HepG2 (cell line): ENCODE results near the gene IGDCC3. TPM values are rescaled to one million over a fixed set of nuclear protein-coding genes. Genes with fewer than 3 reads are reported as not detected.

Source experiments
- ATAC-seq: fragments of 200-7000 bp; cut with Tn5 transposase; 3 replicates; pipeline ENCODE4 v1.9.1; 2020; ENCODE audit warnings: mild to moderate bottlenecking, moderate library complexity
- BruUV-seq: library from RNA; stranded (reverse); fragments of 400-500 nt; replicated peaks from 2 replicates; lab custom pipeline; 2021; lab: Mats Ljungman, UMichigan
- CTCF ChIA-PET: fragments of 300-600 bp; formaldehyde crosslinking; extraction: SDS; loops from one replicate; lab custom pipeline; 2021; ENCODE audit warnings: low total read pairs, inconsistent platforms, low intra/inter-chr PET ratio; lab: Yijun Ruan, JAX
- POLR2A ChIA-PET: fragments of 350-600 bp; sonication (Branson Sonifier 250); formaldehyde crosslinking; loops from one replicate; lab custom pipeline; 2020; ENCODE audit warnings: antibody characterized with exemption, inconsistent platforms; lab: Yijun Ruan, JAX
- DNase-seq: peaks from one replicate; pipeline ENCODE4 v3.0.0-alpha.2; 2015; ENCODE audit warnings: low spot score
- FAIRE-seq: peaks from 3 replicates; lab custom pipeline; 2011; peaks lifted over from hg19 to GRCh38; lab: Jason Lieb, UNC
- H2AFZ ChIP-seq: one replicate; pipeline ENCODE4 v1.6.1; 2011; ENCODE audit warnings: low read length, inconsistent platforms
- H3K27ac ChIP-seq: fragments of 300-600 bp; 3 replicates; pipeline ENCODE4 v1.8.0; 2011; ENCODE audit warnings: mixed run types, mild to moderate bottlenecking, mixed read lengths, low read length, inconsistent platforms; ENCODE audit not compliant: insufficient read depth; ENCODE audit errors: extremely low read length
- H3K27me3 ChIP-seq, 2 experiments: fragments of 200-600 bp in 1 of 2; 2 replicates in 1 of 2; 3 replicates in 1 of 2; pipeline versions ENCODE4 v1.6.0 to v1.8.0; 2011; ENCODE audit warnings: low read length in 2 of 2, mild to moderate bottlenecking in 2 of 2, moderate library complexity in 2 of 2, inconsistent platforms in 1 of 2; ENCODE audit not compliant: insufficient read depth in 2 of 2, control insufficient read depth in 1 of 2
- H3K36me3 ChIP-seq, 2 experiments: fragments of 200-600 bp in 1 of 2; replicated peaks in 1 of 2; 2 replicates in 1 of 2; 3 replicates in 1 of 2; pipeline versions ENCODE4 v1.5.1 to v1.8.0; 2011; ENCODE audit warnings: low read length in 2 of 2, inconsistent platforms in 1 of 2; ENCODE audit not compliant: insufficient read depth in 2 of 2, control insufficient read depth in 1 of 2
- H3K4me1 ChIP-seq: 2 replicates; pipeline ENCODE4 v1.5.1; 2012; ENCODE audit warnings: low read length, inconsistent platforms; ENCODE audit not compliant: insufficient read depth
- H3K4me2 ChIP-seq: 2 replicates; pipeline ENCODE4 v1.6.0; 2011; ENCODE audit warnings: low read depth, low read length, inconsistent platforms
- H3K4me3 ChIP-seq, 3 experiments: fragments of 200-600 bp in 1 of 3; sonication (generic), shearing (Covaris generic) in 1 of 3; replicated peaks in 1 of 3; 2 replicates each; pipeline ENCODE4 v1.5.1; 2011 to 2016; ENCODE audit warnings: low read length in 3 of 3, inconsistent platforms in 2 of 3, low read depth in 2 of 3, mild to moderate bottlenecking in 2 of 3, control low read depth in 1 of 3, mixed read lengths in 1 of 3; ENCODE audit not compliant: insufficient read depth in 1 of 3
- H3K79me2 ChIP-seq: one replicate; pipeline ENCODE4 v1.6.1; 2011; ENCODE audit warnings: low read length, inconsistent platforms; ENCODE audit not compliant: insufficient read depth
- H3K9ac ChIP-seq: 2 replicates; pipeline ENCODE4 v1.6.0; 2011; ENCODE audit warnings: mild to moderate bottlenecking, low read depth, low read length, inconsistent platforms; ENCODE audit not compliant: insufficient read depth
- H3K9me3 ChIP-seq: 2 replicates; pipeline ENCODE4 v1.5.1; 2012; ENCODE audit warnings: mild to moderate bottlenecking, low read length
- H4K20me1 ChIP-seq: 2 replicates; pipeline ENCODE4 v1.6.0; 2011; ENCODE audit warnings: inconsistent platforms, mild to moderate bottlenecking, low read length, moderate library complexity; ENCODE audit not compliant: insufficient read depth
- AFF4 ChIP-seq: sonication (generic); formaldehyde crosslinking; IDR thresholded peaks from 2 replicates; pipeline ENCODE4 v1.4.0; 2020; ENCODE audit warnings: missing genetic modification reagents
- ATF6 ChIP-seq: sonication (generic); formaldehyde crosslinking; conservative IDR thresholded peaks from 2 replicates; pipeline ENCODE4 v1.4.0; 2020; ENCODE audit warnings: missing genetic modification reagents
- FOXA3 ChIP-seq: IDR thresholded peaks from 2 replicates; pipeline ENCODE4 v1.6.1; 2016; ENCODE audit warnings: missing genetic modification reagents, missing compliant biosample characterization
- HES4 ChIP-seq: sonication (generic); formaldehyde crosslinking; IDR thresholded peaks from 2 replicates; pipeline ENCODE4 v1.9.0; 2021; ENCODE audit warnings: mild to moderate bottlenecking, missing genetic modification reagents, borderline replicate concordance
- IKZF1 ChIP-seq: fragments of 450-650 bp; IDR thresholded peaks from 2 replicates; pipeline ENCODE4 v1.7.1; 2016
- MATR3 ChIP-seq: sonication (generic); formaldehyde crosslinking; IDR thresholded peaks from 2 replicates; pipeline ENCODE4 v1.4.0; 2020; ENCODE audit warnings: missing genetic modification reagents
- NFKB2 ChIP-seq: sonication (generic); formaldehyde crosslinking; IDR thresholded peaks from 2 replicates; pipeline ENCODE4 v1.4.0; 2020; ENCODE audit warnings: missing genetic modification reagents, borderline replicate concordance
- NKX3-1 ChIP-seq: sonication (generic); formaldehyde crosslinking; IDR thresholded peaks from 2 replicates; pipeline ENCODE4 v1.5.0; 2020; ENCODE audit warnings: missing genetic modification reagents
- RARG ChIP-seq: sonication (generic); formaldehyde crosslinking; IDR thresholded peaks from 2 replicates; pipeline ENCODE4 v1.4.0; 2020; ENCODE audit warnings: low read depth, mild to moderate bottlenecking, missing genetic modification reagents
- RXRA ChIP-seq: sonication (generic); formaldehyde crosslinking; IDR thresholded peaks from 2 replicates; pipeline ENCODE4 v1.5.1; 2020; ENCODE audit warnings: missing genetic modification reagents
- SMAD1 ChIP-seq: sonication (generic); formaldehyde crosslinking; IDR thresholded peaks from 2 replicates; pipeline ENCODE4 v1.4.0; 2020; ENCODE audit warnings: missing genetic modification reagents, low read depth, mild to moderate bottlenecking, borderline replicate concordance
- SMYD3 ChIP-seq: sonication (generic); formaldehyde crosslinking; IDR thresholded peaks from 2 replicates; pipeline ENCODE4 v1.8.1; 2023; ENCODE audit warnings: mild to moderate bottlenecking, missing genetic modification reagents
- ZBTB14 ChIP-seq: sonication (generic); formaldehyde crosslinking; IDR thresholded peaks from 2 replicates; pipeline ENCODE4 v1.4.0; 2020; ENCODE audit warnings: missing genetic modification reagents
- ZFP37 ChIP-seq: sonication (generic); formaldehyde crosslinking; IDR thresholded peaks from 2 replicates; pipeline ENCODE4 v1.4.0; 2020; ENCODE audit warnings: missing genetic modification reagents, borderline replicate concordance
- ZNF251 ChIP-seq: sonication (generic); formaldehyde crosslinking; IDR thresholded peaks from 2 replicates; pipeline ENCODE4 v1.9.0; 2021; ENCODE audit warnings: mild to moderate bottlenecking, missing genetic modification reagents
- ZNF263 ChIP-seq: sonication (generic); formaldehyde crosslinking; IDR thresholded peaks from 2 replicates; pipeline ENCODE4 v1.4.0; 2020; ENCODE audit warnings: missing genetic modification reagents
- ZNF343 ChIP-seq: sonication (generic); formaldehyde crosslinking; IDR thresholded peaks from 2 replicates; pipeline ENCODE4 v1.4.0; 2020; ENCODE audit warnings: mild to moderate bottlenecking, missing genetic modification reagents
- ZNF549 ChIP-seq: sonication (generic); formaldehyde crosslinking; IDR thresholded peaks from 2 replicates; pipeline ENCODE4 v1.5.0; 2020; ENCODE audit warnings: missing genetic modification reagents
- ZNF773 ChIP-seq: sonication (generic); formaldehyde crosslinking; IDR thresholded peaks from 2 replicates; pipeline ENCODE4 v1.4.0; 2020; ENCODE audit warnings: missing genetic modification reagents, borderline replicate concordance
- in situ Hi-C: cut with HindIII; loops from 2 replicates; pipeline ENCODE4 v1.10.0; 2017; ENCODE audit warnings: low pct_unique_long_range_greater_than_20kb; ENCODE audit not compliant: extremely low pct_ligation_motif_present
- intact Hi-C: fragments of 100-400 bp; cut with micrococcal nuclease; formaldehyde crosslinking; loops from one replicate; pipeline ENCODE4 v1.10.0; 2022; ENCODE audit not compliant: unreplicated experiment
- polyA plus RNA-seq, 8 experiments: library from polyadenylated mRNA; depleted of rRNA in 3 of 8; stranded (reverse) in 7 of 8; unstranded in 1 of 8; fragments of >200 nt; fragmentation: Illumina TruSeq in 4 of 8; extraction: Trizol in 4 of 8; gene quantifications; 2 replicates each; pipeline versions ENCODE4 v1.2.1 to v1.2.3, GENCODE V29; 2011 to 2016; ENCODE audit warnings: low read depth in 4 of 8, missing spikeins in 1 of 8, mixed read lengths in 1 of 8; ENCODE audit not compliant: insufficient read depth in 1 of 8
- total RNA-seq, 5 experiments: library from RNA; depleted of rRNA; stranded (reverse); fragments of >200 nt; fragmentation: Illumina TruSeq; extraction: Trizol; gene quantifications; 2 replicates each; pipeline ENCODE4 v1.2.3, GENCODE V29; 2016; ENCODE audit warnings: low read depth in 1 of 5

The IGDCC3 gene
- total and polyA plus RNA-seq, 2 of the 13 experiments (the other 11 are each of a cell fraction or from before 2014, with no cell fraction given), result 30.1 to 51.8 TPM

- POLR2A ChIA-PET, result no interaction called here
Observed at GRCh38 chr15:65306551-65306950, 71.3 kb downstream of the IGDCC3 start.

More at GRCh38 chr15:65306551-65306950, 71.3 kb downstream of the IGDCC3 start:
- Histone ChIP-seq H3K9ac (no peak overlapping the region), H3K4me2 (no peak overlapping the region), H3K4me3 (no peak overlapping the region), H2AFZ (no peak overlapping the region), H3K27me3 (no peaks in the 10 kb centered on the region; a peak in 1 of 5 replicates), H3K36me3 (no peaks in the 10 kb centered on the region), H3K79me2 (no peaks in the 10 kb centered on the region), H3K4me1 (peaks cover 53% of the 10 kb centered on the region), H3K27ac (no peak overlapping the region), H3K9me3 (no peaks in the 10 kb centered on the region), H4K20me1 (no peaks in the 10 kb centered on the region)
- DNase-seq (no peak), ATAC-seq (no peak), FAIRE-seq (no peak)
- no peak for TF ChIP-seq ATF6 (CRISPR knock-in tag)
- TF ChIP-seq RARG (CRISPR knock-in tag), result no peak
- no peak for TF ChIP-seq ZNF263 (CRISPR knock-in tag)
- TF ChIP-seq ZNF773 (CRISPR knock-in tag), result no peak
- TF ChIP-seq MATR3 (CRISPR knock-in tag), result no peak
- TF ChIP-seq SMYD3, result no peak
- TF ChIP-seq SMAD1 (CRISPR knock-in tag), result no peak
- TF ChIP-seq ZNF343 (CRISPR knock-in tag), result no peak
- no peak for TF ChIP-seq ZBTB14
- no peak for TF ChIP-seq FOXA3 (CRISPR knock-in tag)
- TF ChIP-seq HES4 (CRISPR knock-in tag), result no peak
- TF ChIP-seq ZFP37 (CRISPR knock-in tag), result no peak
- TF ChIP-seq AFF4 (CRISPR knock-in tag), result no peak
- TF ChIP-seq IKZF1, result no peak
- no peak for TF ChIP-seq ZNF549
- no peak for TF ChIP-seq ZNF251 (CRISPR knock-in tag)
- no peak for TF ChIP-seq NKX3-1 (CRISPR knock-in tag)
- TF ChIP-seq RXRA (CRISPR knock-in tag), result no peak
- no peak for TF ChIP-seq NFKB2 (CRISPR knock-in tag)
- no TSS peak for BruUV-seq
- in situ Hi-C loops, result no loop called here
- intact Hi-C loops, result no loop called here
- CTCF ChIA-PET, result no interaction called here
